Panc1 (cell line): ENCODE results near the gene UAP1.

Experiments
- CTCF ChIP-seq: fragments of 450-650 bp; IDR thresholded peaks from 2 replicates; pipeline ENCODE4 v1.5.1; 2017; ENCODE audit warnings: mild to moderate bottlenecking
- POLR2AphosphoS5 ChIP-seq: IDR thresholded peaks from 2 replicates; pipeline ENCODE4 v1.6.1; 2012; ENCODE audit warnings: mild to moderate bottlenecking, low read depth, low read length, moderate library complexity
- SIN3A ChIP-seq: IDR thresholded peaks from 2 replicates; pipeline ENCODE4 v1.6.1; 2012; ENCODE audit warnings: low read depth, mild to moderate bottlenecking, low read length, moderate library complexity, borderline replicate concordance; ENCODE audit not compliant: insufficient read depth
- TCF7L2 ChIP-seq: IDR thresholded peaks from 2 replicates; pipeline ENCODE4 v1.6.1; 2011; ENCODE audit warnings: mild to moderate bottlenecking, low read depth, low read length, inconsistent platforms
- TF ChIP-seq, protein P1 (sequence below), 2 experiments: IDR thresholded peaks; 2 replicates each; pipeline ENCODE4 v1.6.1; 2011 to 2012; ENCODE audit warnings: low read depth in 2 of 2, control low read depth in 1 of 2, low read length in 1 of 2, mild to moderate bottlenecking in 1 of 2, moderate library complexity in 1 of 2; ENCODE audit not compliant: insufficient read depth in 1 of 2

DNA sequence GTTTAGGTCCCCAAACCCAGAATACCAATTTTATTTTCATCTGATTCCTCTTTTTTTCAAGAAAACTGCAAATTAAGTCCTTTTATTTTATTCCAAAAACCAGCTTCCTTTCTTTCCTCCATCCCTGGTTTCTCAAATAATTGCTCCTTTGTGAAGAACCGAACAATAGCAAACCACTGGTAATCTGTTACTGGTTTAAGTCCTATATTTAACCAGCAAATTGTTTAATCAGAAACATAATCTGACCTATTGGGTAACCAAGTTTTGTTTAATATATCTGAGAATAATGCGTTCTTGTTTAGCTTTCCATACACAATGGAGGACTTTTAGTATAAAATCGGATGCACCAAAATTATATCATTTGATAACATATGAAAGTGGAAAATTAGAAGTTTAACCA lies 57.6 kb downstream of the UAP1 start:
- no peak for TF ChIP-seq CTCF
- TF ChIP-seq POLR2AphosphoS5: no peak
- TF ChIP-seq, protein P1, sequence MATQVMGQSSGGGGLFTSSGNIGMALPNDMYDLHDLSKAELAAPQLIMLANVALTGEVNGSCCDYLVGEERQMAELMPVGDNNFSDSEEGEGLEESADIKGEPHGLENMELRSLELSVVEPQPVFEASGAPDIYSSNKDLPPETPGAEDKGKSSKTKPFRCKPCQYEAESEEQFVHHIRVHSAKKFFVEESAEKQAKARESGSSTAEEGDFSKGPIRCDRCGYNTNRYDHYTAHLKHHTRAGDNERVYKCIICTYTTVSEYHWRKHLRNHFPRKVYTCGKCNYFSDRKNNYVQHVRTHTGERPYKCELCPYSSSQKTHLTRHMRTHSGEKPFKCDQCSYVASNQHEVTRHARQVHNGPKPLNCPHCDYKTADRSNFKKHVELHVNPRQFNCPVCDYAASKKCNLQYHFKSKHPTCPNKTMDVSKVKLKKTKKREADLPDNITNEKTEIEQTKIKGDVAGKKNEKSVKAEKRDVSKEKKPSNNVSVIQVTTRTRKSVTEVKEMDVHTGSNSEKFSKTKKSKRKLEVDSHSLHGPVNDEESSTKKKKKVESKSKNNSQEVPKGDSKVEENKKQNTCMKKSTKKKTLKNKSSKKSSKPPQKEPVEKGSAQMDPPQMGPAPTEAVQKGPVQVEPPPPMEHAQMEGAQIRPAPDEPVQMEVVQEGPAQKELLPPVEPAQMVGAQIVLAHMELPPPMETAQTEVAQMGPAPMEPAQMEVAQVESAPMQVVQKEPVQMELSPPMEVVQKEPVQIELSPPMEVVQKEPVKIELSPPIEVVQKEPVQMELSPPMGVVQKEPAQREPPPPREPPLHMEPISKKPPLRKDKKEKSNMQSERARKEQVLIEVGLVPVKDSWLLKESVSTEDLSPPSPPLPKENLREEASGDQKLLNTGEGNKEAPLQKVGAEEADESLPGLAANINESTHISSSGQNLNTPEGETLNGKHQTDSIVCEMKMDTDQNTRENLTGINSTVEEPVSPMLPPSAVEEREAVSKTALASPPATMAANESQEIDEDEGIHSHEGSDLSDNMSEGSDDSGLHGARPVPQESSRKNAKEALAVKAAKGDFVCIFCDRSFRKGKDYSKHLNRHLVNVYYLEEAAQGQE (IDR thresholded peaks at IDR 0.05; ENCODE audit: insufficient read depth in 1 of 2, low read depth in 2 of 2, low read length in 1 of 2): no peak
- no peak for TF ChIP-seq SIN3A
- no peak for TF ChIP-seq TCF7L2
